ENCODE data around the gene RIPK3. TPM values are rescaled to one million over a fixed set of nuclear protein-coding genes. Genes with fewer than 3 reads are reported as not detected.

Gene RIPK3
- total RNA-seq, 2 experiments from 2014 or later = 5.9 to 6.5 TPM

GRCh38 chr14:24298892-24299254, 40.9 kb downstream of the RIPK3 start:
- POLR2A ChIA-PET = interaction anchor here (0.5 to 6.5 kb wide), 13 partner anchors 9 to 140 kb away, joined by 3 to 54 read pairs (median 7); partner anchors contain the start of genes GMPR2, LTB4R, LTB4R2 and NEDD8
- intact Hi-C loops (cut with micrococcal nuclease) = no loop called here
- CTCF ChIA-PET = interaction anchor here (1.1 to 28.2 kb wide), 11 partner anchors 9 to 138 kb away, joined by 3 to 873 read pairs (median 25); partner anchors contain the start of genes CHMP4A, CIDEB, GMPR2 and LTB4R
- Mint-ChIP-seq H3K4me3 (peak overlapping the region; percentile 89), H3K9me3 (no peaks in the 10 kb centered on the region), H3K27ac (peak overlapping the region; percentile 88), H3K27me3 (no peaks in the 10 kb centered on the region), H3K4me1 (ENCODE audit: low read depth) (peaks cover 40% of the 10 kb centered on the region), H3K36me3 (ENCODE audit: low read depth) (peaks cover 25% of the 10 kb centered on the region)
- peak; percentile 32 for DNase-seq
- TF ChIP-seq, protein P1, sequence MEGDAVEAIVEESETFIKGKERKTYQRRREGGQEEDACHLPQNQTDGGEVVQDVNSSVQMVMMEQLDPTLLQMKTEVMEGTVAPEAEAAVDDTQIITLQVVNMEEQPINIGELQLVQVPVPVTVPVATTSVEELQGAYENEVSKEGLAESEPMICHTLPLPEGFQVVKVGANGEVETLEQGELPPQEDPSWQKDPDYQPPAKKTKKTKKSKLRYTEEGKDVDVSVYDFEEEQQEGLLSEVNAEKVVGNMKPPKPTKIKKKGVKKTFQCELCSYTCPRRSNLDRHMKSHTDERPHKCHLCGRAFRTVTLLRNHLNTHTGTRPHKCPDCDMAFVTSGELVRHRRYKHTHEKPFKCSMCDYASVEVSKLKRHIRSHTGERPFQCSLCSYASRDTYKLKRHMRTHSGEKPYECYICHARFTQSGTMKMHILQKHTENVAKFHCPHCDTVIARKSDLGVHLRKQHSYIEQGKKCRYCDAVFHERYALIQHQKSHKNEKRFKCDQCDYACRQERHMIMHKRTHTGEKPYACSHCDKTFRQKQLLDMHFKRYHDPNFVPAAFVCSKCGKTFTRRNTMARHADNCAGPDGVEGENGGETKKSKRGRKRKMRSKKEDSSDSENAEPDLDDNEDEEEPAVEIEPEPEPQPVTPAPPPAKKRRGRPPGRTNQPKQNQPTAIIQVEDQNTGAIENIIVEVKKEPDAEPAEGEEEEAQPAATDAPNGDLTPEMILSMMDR (IDR thresholded peaks at IDR 0.05) = no peak
- peak; percentile 13 for ATAC-seq

GRCh38 chr14:24297190-24297964, 42.4 kb downstream of the RIPK3 start:
- Mint-ChIP-seq H3K27ac (peak overlapping the region; percentile 82), H3K4me1 (ENCODE audit: low read depth) (peaks cover 40% of the 10 kb centered on the region), H3K27me3 (no peaks in the 10 kb centered on the region), H3K9me3 (no peaks in the 10 kb centered on the region), H3K4me3 (no peak overlapping the region), H3K36me3 (ENCODE audit: low read depth) (peaks cover 18% of the 10 kb centered on the region)
- ChIA-PET POLR2A (interaction anchor here (1.0 to 6.5 kb wide), 13 partner anchors 12 to 194 kb away, joined by 3 to 54 read pairs (median 4); partner anchors contain the start of genes GMPR2, IRF9, LTB4R and LTB4R2), CTCF (interaction anchor here (0.6 to 28.2 kb wide), 24 partner anchors 11 to 227 kb away, joined by 3 to 873 read pairs (median 9); partner anchors contain the start of genes ADCY4, CHMP4A, CIDEB and CPNE6)
- intact Hi-C loops (cut with micrococcal nuclease) = loop anchor here (1.0 kb wide), 1 partner anchor 54 kb away; no protein-coding TSS in a partner anchor
- TF ChIP-seq, protein P1 (IDR thresholded peaks at IDR 0.05) = no peak
- DNase-seq (no peak), ATAC-seq (peak; percentile 7)

- H3K4me1 Mint-ChIP-seq (ENCODE audit: low read depth) = peaks cover 40% of the 10 kb centered on the region
- H3K27me3 Mint-ChIP-seq = no peaks in the 10 kb centered on the region
- ChIA-PET CTCF (interaction anchor here (0.6 to 28.2 kb wide), 27 partner anchors 10 to 226 kb away, joined by 3 to 873 read pairs (median 9); partner anchors contain the start of genes ADCY4, CHMP4A, CIDEB and CPNE6), POLR2A (interaction anchor here (0.7 to 2.2 kb wide), 10 partner anchors 12 to 193 kb away, joined by 3 to 22 read pairs (median 4); partner anchors contain the start of genes IRF9, TINF2 and TM9SF1)
- DNase-seq (peak; percentile 90), ATAC-seq (peak; percentile 78)
- H3K36me3 Mint-ChIP-seq (ENCODE audit: low read depth) = peaks cover 15% of the 10 kb centered on the region
- H3K9me3 Mint-ChIP-seq = no peaks in the 10 kb centered on the region
- H3K4me3 Mint-ChIP-seq = no peak overlapping the region
- TF ChIP-seq, protein P1 (IDR thresholded peaks at IDR 0.05) = peak; percentile 77
- intact Hi-C loops (cut with micrococcal nuclease) = loop anchor here (1.0 kb wide), 1 partner anchor 53 kb away; no protein-coding TSS in a partner anchor
- peak overlapping the region; percentile 82 for H3K27ac Mint-ChIP-seq
These were observed 43.2 kb downstream of the RIPK3 start for GRCh38 chr14:24296341-24297157.

- Mint-ChIP-seq H3K27me3 (no peaks in the 10 kb centered on the region), H3K4me3 (no peak overlapping the region), H3K4me1 (ENCODE audit: low read depth) (peaks cover 36% of the 10 kb centered on the region), H3K36me3 (ENCODE audit: low read depth) (peaks cover 27% of the 10 kb centered on the region), H3K9me3 (no peaks in the 10 kb centered on the region), H3K27ac (no peak overlapping the region)
- DNase-seq (no peak), ATAC-seq (no peak)
- intact Hi-C loops (cut with micrococcal nuclease) = no loop called here
- ChIA-PET POLR2A (interaction anchor here (0.9 to 1.5 kb wide), 4 partner anchors 11 to 105 kb away, joined by 3 to 6 read pairs (median 4); partner anchors contain the start of gene IPO4), CTCF (interaction anchor here (1.0 to 28.2 kb wide), 6 partner anchors 14 to 48 kb away, joined by 3 to 873 read pairs (median 12); partner anchors contain the start of genes CIDEB, GMPR2, LTB4R2 and NEDD8)
- TF ChIP-seq, protein P1 (IDR thresholded peaks at IDR 0.05) = no peak
These were observed 46.3 kb downstream of the RIPK3 start for GRCh38 chr14:24293525-24293924.
